Adipose tissue (tissue), 3 donors: ENCODE results near the gene KCNB1. TPM values are rescaled to one million over a fixed set of nuclear protein-coding genes. Genes with fewer than 3 reads are reported as not detected.
"Not testable (repeated sequence)": the region's sequence is repeated elsewhere in the genome, so short reads cannot be mapped to it uniquely, and the experiment has no call there.

ENCODE experiments used
- H3K27ac ChIP-seq: one replicate; pipeline ENCODE4 v1.5.1; 2013; ENCODE audit warnings: low read depth, low read length
- WGBS, 3 donors: extraction: QIAGEN DNeasy Blood & Tissue Kit; methylation state at CpG; one replicate each; pipeline ENCODE4 v1.1.7; 2013; 5-methylcytosine and 5-hydroxymethylcytosine counted together
- polyA plus RNA-seq, 3 donors: library from polyadenylated mRNA; stranded (reverse); fragments of 200-250 nt; gene quantifications; one replicate each; pipeline ENCODE4 v1.2.3, GENCODE V29; 2013
- donor health status: healthy with polysubstance abuse.
- donor health status: Bipolar disorder and iron deficiency.
- donor health status: healthy.

Gene KCNB1
- polyA plus RNA-seq, 3 donors: 0.64 to 4.2 (median 1.3) TPM

DNA sequence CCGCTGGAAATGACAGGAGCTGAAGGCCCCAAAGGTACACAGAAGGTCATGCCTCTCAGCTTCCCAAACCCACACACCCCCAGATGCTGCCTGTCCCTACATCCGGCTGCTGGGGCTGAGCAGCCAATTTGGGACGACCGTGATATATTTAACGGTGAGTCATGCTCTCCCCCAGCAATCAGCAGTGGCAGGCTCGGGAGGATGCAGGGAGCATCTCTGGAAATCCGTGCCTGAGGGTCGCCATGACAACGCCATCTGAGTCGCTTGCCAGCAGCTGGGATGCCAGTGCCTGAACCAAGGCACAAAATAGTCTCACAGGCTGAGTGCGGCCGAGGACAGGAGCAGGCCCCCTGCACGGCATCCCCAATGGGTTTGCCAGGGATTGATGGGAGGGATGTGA, 57.9 kb downstream of the KCNB1 start:
- WGBS, 3 donors: 67 to 68% (median 67%) methylated on average over 13 of the region's 13 CpGs
- H3K27ac ChIP-seq: no peak overlapping the region

- no peak overlapping the region for H3K27ac ChIP-seq
These were observed 60.3 kb downstream of the KCNB1 start for GRCh38 chr20:49422161-49422560.

GRCh38 chr20:49420811-49421295, 61.6 kb downstream of the KCNB1 start:
- WGBS, 3 donors: 61 to 78% (median 62%) methylated on average over 6 of the region's 6 CpGs

More at GRCh38 chr20:49422161-49422560, 60.3 kb downstream of the KCNB1 start:
- 84 to 89% (median 88%) methylated on average over 6 of the region's 6 CpGs for WGBS, 3 donors

GRCh38 chr20:49420292-49420691, 62.2 kb downstream of the KCNB1 start:
- WGBS, 3 donors: 75 to 96% (median 89%) methylated on average over 1 of the region's 1 CpG
- no peak overlapping the region for H3K27ac ChIP-seq

More at GRCh38 chr20:49420811-49421295, 61.6 kb downstream of the KCNB1 start:
- no peak overlapping the region for H3K27ac ChIP-seq

DNA sequence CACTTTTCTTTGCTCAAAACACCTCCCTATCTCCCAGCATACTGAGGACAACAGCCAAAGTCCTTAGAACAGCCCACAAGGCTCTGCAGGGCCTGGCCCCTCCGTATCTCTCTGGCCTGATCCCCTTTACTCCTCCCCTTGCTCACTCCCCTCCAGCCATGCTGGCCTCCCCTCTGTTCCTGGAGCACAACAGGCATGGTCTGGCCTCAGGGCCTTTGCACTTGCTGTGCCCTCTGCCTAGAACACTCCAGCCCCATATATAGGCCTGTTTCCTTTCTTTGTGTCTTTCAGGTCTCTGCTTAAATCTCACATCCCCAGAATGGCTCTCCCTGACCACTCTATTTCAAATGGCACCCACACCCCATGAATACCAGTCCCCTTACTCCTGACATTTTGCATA, 62.7 kb downstream of the KCNB1 start:
- H3K27ac ChIP-seq: no peak overlapping the region
- WGBS, 3 donors: 76 to 84% (median 81%) methylated on average over 1 of the region's 1 CpG

GRCh38 chr20:49418809-49419208, 63.7 kb downstream of the KCNB1 start:
- H3K27ac ChIP-seq: no peak overlapping the region
- WGBS, 3 donors: 65 to 71% (median 68%) methylated on average over 7 of the region's 7 CpGs

GRCh38 chr20:49417843-49418555, 64.5 kb downstream of the KCNB1 start:
- 72 to 78% (median 77%) methylated on average over 9 of the region's 9 CpGs for WGBS, 3 donors
- H3K27ac ChIP-seq: no peak overlapping the region

DNA sequence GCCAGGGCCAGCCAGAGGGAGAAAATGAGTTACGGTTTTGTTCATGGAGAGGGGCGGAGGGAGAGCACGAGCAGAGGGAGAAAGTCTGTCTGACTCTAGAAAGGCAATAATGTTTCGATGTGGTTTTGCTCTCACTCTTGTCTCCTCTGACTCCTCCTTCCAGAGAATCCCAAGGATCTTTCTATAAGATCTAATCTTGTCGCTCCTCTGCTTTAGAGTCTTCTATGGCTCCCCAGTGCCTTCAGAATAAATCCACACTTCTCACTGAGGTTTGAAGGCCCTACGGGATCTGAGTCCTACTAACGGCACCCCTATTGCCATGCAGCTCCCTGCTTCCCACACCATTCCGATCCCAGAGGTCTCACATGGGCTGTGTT, 66.8 kb downstream of the KCNB1 start:
- H3K27ac ChIP-seq: no peak overlapping the region
- 85 to 87% (median 86%) methylated on average over 8 of the region's 8 CpGs for WGBS, 3 donors

DNA sequence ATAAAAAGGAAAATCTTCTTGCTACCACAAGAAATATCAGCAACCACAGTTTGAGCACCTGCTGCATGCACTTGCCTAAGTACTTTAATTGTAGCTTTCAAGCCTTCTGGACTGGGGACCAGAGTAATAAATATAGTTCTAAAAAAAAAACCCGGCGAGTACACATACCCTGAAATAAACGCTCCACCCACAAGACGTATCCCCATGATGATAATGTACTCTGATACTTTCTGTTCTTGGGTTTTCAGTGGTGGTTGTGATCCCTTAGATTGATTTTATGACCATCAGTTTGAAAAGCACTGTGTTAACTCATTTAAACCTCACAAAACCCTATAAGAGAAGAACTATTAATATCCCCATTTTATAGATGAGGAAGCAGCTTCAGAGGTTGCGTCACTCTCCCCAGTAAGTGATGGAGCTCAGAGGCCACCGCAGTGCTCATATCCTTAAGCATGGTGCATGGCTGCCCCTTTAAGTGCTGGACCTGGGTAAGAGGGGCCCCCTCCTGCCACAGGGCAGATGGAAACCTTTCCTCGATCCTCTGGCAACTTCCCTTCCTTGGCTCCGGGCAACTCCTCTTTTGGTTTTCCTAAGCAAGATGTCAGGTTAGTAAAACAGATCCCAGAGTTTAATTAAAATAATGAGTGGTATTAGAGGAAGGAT, 67.3 kb downstream of the KCNB1 start:
- no peak overlapping the region for H3K27ac ChIP-seq
- 67 to 72% (median 72%) methylated on average over 8 of the region's 8 CpGs for WGBS, 3 donors

DNA sequence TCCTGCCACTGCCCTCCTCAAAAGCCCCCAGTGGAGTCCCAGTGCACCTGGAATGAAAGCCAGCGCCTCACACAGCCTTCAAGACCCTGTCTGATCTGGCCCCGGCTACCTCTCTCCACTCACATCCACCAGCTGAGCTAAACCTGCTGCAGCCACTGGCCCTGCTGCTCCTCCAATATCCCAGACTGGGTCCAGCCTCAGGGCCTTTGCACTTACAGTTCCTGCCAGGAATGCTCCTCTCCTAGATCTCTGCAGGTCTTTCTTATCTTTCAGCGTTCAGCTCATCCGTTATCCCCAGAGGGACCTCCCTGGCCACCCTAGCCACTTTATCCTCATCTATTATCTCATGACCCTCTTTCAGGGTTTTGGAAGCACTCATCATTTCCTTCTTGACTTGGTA, 68.8 kb downstream of the KCNB1 start:
- WGBS, 3 donors: 84 to 93% (median 90%) methylated on average over 4 of the region's 4 CpGs

GRCh38 chr20:49412953-49413352, 69.5 kb downstream of the KCNB1 start:
- no peak overlapping the region for H3K27ac ChIP-seq
- 73 to 90% (median 80%) methylated on average over 6 of the region's 6 CpGs for WGBS, 3 donors

More for the DNA sequence above, 68.8 kb downstream of the KCNB1 start:
- H3K27ac ChIP-seq: no peak overlapping the region

DNA sequence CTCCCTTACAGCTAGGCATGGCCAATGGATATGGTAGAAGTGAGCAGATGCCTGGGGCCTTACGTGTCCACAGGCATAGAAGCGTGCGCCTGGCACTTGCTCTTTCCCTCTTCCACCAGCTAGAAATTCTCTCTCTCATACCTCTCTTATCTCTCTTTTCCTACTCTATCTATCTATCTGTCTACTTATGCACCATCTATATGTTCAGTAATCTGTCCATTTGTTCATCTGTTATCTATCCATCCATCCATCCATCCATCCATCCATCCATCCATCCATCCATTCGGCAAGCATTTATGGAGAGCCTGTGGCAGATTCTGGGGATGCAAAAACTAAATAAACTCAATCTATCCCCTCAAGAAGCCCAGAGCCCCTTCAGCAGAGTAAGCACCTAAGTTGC, 70.2 kb downstream of the KCNB1 start:
- WGBS, 3 donors: 91 to 97% (median 97%) methylated on average over 4 of the region's 4 CpGs

GRCh38 chr20:49411221-49411925, 71.1 kb downstream of the KCNB1 start:
- 65 to 80% (median 72%) methylated on average over 10 of the region's 10 CpGs for WGBS, 3 donors
- H3K27ac ChIP-seq: no peak overlapping the region

More for the DNA sequence above, 70.2 kb downstream of the KCNB1 start:
- H3K27ac ChIP-seq: no peak overlapping the region

DNA sequence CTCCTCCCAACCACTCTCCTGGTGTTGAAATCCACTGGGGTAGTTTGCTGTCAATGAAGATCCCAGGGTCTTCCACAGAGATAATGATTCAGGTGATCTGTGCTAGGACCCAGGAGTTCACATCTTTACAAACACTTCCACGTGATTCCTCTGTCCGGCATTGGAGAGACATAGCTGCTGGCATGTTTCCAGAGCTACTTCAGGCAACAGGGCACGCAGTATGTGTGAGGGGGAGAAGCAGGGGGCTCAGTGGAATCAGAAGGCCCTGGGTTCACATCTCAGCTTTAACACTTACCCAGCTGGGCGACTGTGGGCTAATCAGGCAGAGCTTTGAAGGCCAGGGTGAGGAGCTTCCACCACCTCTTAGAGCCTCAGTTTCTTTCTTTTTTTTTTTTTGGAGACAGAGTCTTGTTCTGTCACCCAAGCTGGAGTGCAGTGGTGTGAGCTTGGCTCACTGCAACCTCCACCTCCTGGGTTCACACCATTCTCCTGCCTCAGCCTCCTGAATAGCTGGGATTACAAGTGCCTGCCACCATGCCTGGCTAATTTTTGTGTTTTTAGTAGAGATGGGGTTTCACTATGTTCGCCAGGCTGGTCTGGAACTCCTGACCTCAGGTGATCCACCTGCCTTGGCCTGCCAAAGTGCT, 72.4 kb downstream of the KCNB1 start:
- H3K27ac ChIP-seq: not testable (repeated sequence)
- WGBS, 3 donors: 46 to 69% (median 61%) methylated on average over 5 of the region's 5 CpGs

DNA sequence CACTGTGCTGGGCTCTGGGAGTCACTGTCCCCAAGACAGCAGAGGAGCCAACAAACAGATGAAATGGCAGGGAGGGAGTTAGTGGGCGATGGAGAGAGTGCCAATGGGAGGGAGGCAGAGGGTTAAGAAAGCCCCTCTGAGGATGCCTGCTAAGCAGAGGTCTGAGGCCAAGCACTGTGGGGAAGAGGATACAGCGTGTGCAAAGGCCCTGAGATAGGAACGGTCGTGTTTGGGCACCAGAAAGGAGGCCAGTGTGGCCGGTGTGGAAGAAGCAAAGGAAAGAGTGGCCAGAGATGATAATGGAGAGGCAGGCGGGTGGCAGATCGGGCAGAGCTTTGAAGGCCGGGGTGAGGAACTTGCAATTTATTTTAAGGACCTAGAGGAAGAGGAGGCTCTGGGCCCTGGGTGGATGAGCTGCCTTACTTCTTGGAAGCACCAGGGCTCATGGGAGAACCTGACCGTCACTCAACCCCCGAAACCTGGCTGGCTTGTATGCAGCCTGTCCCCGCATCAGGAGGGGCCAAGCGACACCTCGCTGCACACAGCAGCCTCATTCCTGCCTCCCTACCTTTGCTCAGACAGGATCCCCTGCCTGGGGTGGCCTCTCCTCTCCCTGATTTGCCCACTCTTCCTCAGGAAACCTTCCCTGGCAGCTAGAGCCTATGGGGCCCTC, 73.0 kb downstream of the KCNB1 start:
- WGBS, 3 donors: 83 to 94% (median 86%) methylated on average over 13 of the region's 13 CpGs
- no peak overlapping the region for H3K27ac ChIP-seq

DNA sequence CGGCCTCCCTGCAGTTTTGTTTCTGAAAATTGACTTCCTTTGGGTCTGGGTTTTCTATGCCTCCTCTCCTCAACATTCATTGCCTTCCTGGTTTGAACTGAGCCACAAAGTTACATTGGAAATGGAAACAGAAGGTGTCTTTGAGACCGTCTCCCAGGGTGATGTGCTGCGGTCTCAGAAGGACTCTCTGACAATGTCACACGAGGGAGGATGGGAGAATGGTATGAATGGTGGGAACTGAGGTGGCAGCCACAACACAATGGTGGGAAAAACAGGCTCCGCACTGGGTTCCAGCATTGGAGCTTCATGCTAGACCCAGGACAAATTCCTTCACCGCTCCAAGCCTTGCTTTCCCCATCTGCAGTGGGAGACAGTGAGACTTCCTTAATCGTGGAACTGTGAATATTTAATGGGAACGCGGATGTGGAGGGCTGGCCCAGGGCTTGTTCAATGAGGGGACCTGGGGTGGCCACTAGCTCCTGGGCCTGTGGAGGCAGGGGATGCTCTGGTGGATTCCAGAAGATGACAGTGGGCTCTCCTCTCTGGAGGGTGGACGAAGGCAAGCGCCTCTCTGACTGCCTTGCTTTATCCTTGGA, 73.9 kb downstream of the KCNB1 start:
- H3K27ac ChIP-seq: no peak overlapping the region
- WGBS, 3 donors: 82 to 92% (median 91%) methylated on average over 11 of the region's 11 CpGs

DNA sequence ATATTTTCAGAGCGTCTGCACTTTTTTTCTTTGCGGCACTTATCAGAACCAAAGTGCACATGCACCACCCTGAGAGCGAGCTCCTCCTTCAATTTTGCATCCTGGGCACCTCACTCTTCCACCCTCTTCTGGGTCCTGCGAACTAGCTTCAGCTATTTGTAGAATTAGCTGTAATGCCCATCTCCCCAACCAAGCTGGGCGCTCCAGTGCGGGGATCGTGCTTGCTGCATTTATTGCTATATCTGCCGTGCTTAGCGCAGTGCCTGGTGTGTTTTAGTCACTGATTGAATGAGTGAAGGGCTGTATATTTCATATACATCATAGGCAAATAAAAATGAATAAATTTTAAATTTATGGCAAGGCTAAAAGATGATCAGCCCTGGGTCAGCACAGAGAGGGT, 75.8 kb downstream of the KCNB1 start:
- H3K27ac ChIP-seq: no peak overlapping the region
- 83 to 95% (median 94%) methylated on average over 9 of the region's 9 CpGs for WGBS, 3 donors

DNA sequence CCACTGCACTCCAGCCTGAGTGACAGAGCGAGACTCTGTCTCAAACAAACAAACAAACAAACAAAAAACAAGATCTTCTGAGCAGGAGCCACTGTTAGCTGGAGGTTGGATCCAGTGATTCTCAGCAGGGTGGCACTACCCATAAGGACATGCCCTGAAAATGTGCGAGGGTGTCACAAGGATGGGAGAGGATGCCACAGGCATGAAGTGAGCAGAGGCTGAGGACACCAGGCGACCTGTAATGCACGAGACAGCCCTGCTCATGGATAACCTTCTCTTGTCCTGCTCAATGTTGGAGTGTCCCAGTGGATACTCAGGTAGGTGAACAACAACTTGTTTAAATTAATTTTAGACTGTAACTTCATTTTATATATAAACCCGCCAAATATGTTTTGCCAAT, 76.8 kb downstream of the KCNB1 start:
- no peak overlapping the region for H3K27ac ChIP-seq
- 77 to 92% (median 82%) methylated on average over 5 of the region's 5 CpGs for WGBS, 3 donors
